ENCODE measurements around the gene CDYL2.

GRCh38 chr16:80725566-80726162 is 78.7 kb downstream of the CDYL2 start:
- TF ChIP-seq, protein P1, sequence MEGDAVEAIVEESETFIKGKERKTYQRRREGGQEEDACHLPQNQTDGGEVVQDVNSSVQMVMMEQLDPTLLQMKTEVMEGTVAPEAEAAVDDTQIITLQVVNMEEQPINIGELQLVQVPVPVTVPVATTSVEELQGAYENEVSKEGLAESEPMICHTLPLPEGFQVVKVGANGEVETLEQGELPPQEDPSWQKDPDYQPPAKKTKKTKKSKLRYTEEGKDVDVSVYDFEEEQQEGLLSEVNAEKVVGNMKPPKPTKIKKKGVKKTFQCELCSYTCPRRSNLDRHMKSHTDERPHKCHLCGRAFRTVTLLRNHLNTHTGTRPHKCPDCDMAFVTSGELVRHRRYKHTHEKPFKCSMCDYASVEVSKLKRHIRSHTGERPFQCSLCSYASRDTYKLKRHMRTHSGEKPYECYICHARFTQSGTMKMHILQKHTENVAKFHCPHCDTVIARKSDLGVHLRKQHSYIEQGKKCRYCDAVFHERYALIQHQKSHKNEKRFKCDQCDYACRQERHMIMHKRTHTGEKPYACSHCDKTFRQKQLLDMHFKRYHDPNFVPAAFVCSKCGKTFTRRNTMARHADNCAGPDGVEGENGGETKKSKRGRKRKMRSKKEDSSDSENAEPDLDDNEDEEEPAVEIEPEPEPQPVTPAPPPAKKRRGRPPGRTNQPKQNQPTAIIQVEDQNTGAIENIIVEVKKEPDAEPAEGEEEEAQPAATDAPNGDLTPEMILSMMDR (IDR thresholded peaks at IDR 0.05): no peak
- no peak for TF ChIP-seq POLR2A (IDR thresholded peaks at IDR 0.05)
